K562 (cell line): ENCODE measurements around the gene DTNBP1. TPM values are rescaled to one million over a fixed set of nuclear protein-coding genes. Genes with fewer than 3 reads are reported as not detected.

Source experiments
- BACH1 ChIP-seq: fragments of 200-800 bp; sonication (Bioruptor generic); IDR thresholded peaks from 2 replicates; pipeline ENCODE4 v1.6.1; 2016; ENCODE audit warnings: missing genetic modification characterization, missing compliant biosample characterization
- EHMT2 ChIP-seq: fragments of 450-650 bp; IDR thresholded peaks from 2 replicates; pipeline ENCODE4 v1.6.1; 2018; ENCODE audit warnings: antibody characterized with exemption
- ESRRB ChIP-seq: fragments of 250-450 bp; sonication (Bioruptor Pico); IDR thresholded peaks from 2 replicates; pipeline ENCODE4 v1.5.0; 2020; ENCODE audit warnings: mild to moderate bottlenecking, moderate library complexity, borderline replicate concordance
- EZH2 ChIP-seq: IDR thresholded peaks from 2 replicates; pipeline ENCODE4 v1.6.1; 2012; ENCODE audit warnings: low read depth, mild to moderate bottlenecking, inconsistent platforms, low read length, borderline replicate concordance
- FOXK1 ChIP-seq: sonication (generic); formaldehyde crosslinking; IDR thresholded peaks from 2 replicates; pipeline ENCODE4 v1.8.0; 2022; ENCODE audit warnings: missing genetic modification reagents, mild to moderate bottlenecking, borderline replicate concordance
- L3MBTL2 ChIP-seq: fragments of 450-650 bp; IDR thresholded peaks from 2 replicates; pipeline ENCODE4 v1.6.1; 2016; ENCODE audit warnings: mild to moderate bottlenecking, moderate library complexity
- PHB ChIP-seq: fragments of 250-450 bp; sonication (Bioruptor Pico); IDR thresholded peaks from 2 replicates; pipeline ENCODE4 v1.5.0; 2021
- PML ChIP-seq: IDR thresholded peaks from 2 replicates; pipeline ENCODE4 v1.6.1; 2012; ENCODE audit warnings: low read length, inconsistent platforms
- RFX1 ChIP-seq: fragments of 450-650 bp; IDR thresholded peaks from 2 replicates; pipeline ENCODE4 v1.6.1; 2016; ENCODE audit warnings: mild to moderate bottlenecking, moderate library complexity
- RHOXF2B ChIP-seq: fragments of 250-450 bp; sonication (Bioruptor Pico); conservative IDR thresholded peaks from 2 replicates; pipeline ENCODE4 v1.5.1; 2021
- SAFB2 ChIP-seq: fragments of 200-400 bp; formaldehyde crosslinking; IDR thresholded peaks from 2 replicates; pipeline ENCODE4 v1.6.1; 2018; ENCODE audit warnings: borderline replicate concordance, low read length, low read depth, moderate library complexity; ENCODE audit not compliant: severe bottlenecking
- SIN3B ChIP-seq: fragments of 450-650 bp; IDR thresholded peaks from 2 replicates; pipeline ENCODE4 v1.6.1; 2017; ENCODE audit warnings: low read depth, mild to moderate bottlenecking, moderate library complexity
- SNRNP70 ChIP-seq: fragments of 200-400 bp; formaldehyde crosslinking; optimal IDR thresholded peaks from 2 replicates; pipeline ENCODE3; 2017; ENCODE audit warnings: low read depth, low read length
- TAF9B ChIP-seq: fragments of 450-650 bp; IDR thresholded peaks from 2 replicates; pipeline ENCODE4 v1.6.1; 2018; ENCODE audit warnings: mild to moderate bottlenecking; ENCODE audit not compliant: partially characterized antibody
- TEAD2 ChIP-seq: fragments of 450-650 bp; IDR thresholded peaks from 2 replicates; pipeline ENCODE4 v1.6.1; 2016; ENCODE audit warnings: missing genetic modification characterization, control low read depth, missing compliant biosample characterization
- ZFPM2 ChIP-seq: fragments of 250-450 bp; sonication (Bioruptor Pico); IDR thresholded peaks from 2 replicates; pipeline ENCODE4 v1.5.1; 2022; ENCODE audit warnings: mild to moderate bottlenecking
- ZKSCAN8 ChIP-seq: fragments of 200-800 bp; sonication (Bioruptor generic); IDR thresholded peaks from 2 replicates; pipeline ENCODE4 v1.6.1; 2016; ENCODE audit warnings: missing genetic modification characterization, missing compliant biosample characterization
- ZNF282 ChIP-seq: sonication (generic); formaldehyde crosslinking; IDR thresholded peaks from 2 replicates; pipeline ENCODE4 v1.8.1; 2023; ENCODE audit warnings: missing genetic modification reagents
- ZNF444 ChIP-seq: fragments of 250-450 bp; sonication (Bioruptor Pico); IDR thresholded peaks from 2 replicates; pipeline ENCODE4 v1.4.0; 2020; ENCODE audit warnings: mild to moderate bottlenecking, moderate library complexity
- ZNF766 ChIP-seq: fragments of 200-800 bp; sonication (Bioruptor generic); conservative IDR thresholded peaks from 2 replicates; pipeline ENCODE4 v1.6.1; 2016; ENCODE audit warnings: missing genetic modification characterization, missing compliant biosample characterization
- polyA plus RNA-seq, 8 experiments: library from polyadenylated mRNA; depleted of rRNA in 4 of 8; stranded (reverse) in 5 of 8; unstranded in 3 of 8; fragments of >200 nt; fragmentation: Nextera tagmentation in 2 of 8; fragmentation: Illumina TruSeq in 1 of 8; extraction: Ambion mirVana in 2 of 8; extraction: Trizol in 1 of 8; gene quantifications; 2 replicates each; pipeline versions ENCODE4 v1.2.1 to v1.2.3, GENCODE V29; 2011 to 2014; ENCODE audit warnings: inconsistent platforms in 1 of 8, missing spikeins in 1 of 8
- total RNA-seq, 7 experiments: library from RNA; depleted of rRNA in 6 of 7; stranded (reverse); fragments of >200 nt in 6 of 7; fragmentation: Illumina TruSeq in 2 of 7; extraction: Trizol in 2 of 7; gene quantifications; 2 replicates each; pipeline versions ENCODE4 v1.2.1 to v1.2.3, GENCODE V29; 2011 to 2021; ENCODE audit warnings: low replicate concordance in 1 of 7
- TF ChIP-seq, protein P1 (sequence below): IDR thresholded peaks from 2 replicates; pipeline ENCODE4 v1.6.1; 2011; ENCODE audit not compliant: insufficient read length; ENCODE audit errors: extremely low read depth
- TF ChIP-seq, protein P2 (sequence below): sonication (generic); formaldehyde crosslinking; IDR thresholded peaks from 2 replicates; pipeline ENCODE4 v1.8.0; 2022; ENCODE audit warnings: missing genetic modification reagents, mild to moderate bottlenecking, borderline replicate concordance
- TF ChIP-seq, protein P3 (sequence below): sonication (generic); formaldehyde crosslinking; IDR thresholded peaks from 2 replicates; pipeline ENCODE4 v1.8.0; 2023; ENCODE audit warnings: mild to moderate bottlenecking, missing genetic modification reagents

Gene DTNBP1
- total and polyA plus RNA-seq, 9 of the 15 experiments (the other 6 are each of a cell fraction or from before 2014, with no cell fraction given) = 16.7 to 54.5 (median 21.4) TPM

DNA sequence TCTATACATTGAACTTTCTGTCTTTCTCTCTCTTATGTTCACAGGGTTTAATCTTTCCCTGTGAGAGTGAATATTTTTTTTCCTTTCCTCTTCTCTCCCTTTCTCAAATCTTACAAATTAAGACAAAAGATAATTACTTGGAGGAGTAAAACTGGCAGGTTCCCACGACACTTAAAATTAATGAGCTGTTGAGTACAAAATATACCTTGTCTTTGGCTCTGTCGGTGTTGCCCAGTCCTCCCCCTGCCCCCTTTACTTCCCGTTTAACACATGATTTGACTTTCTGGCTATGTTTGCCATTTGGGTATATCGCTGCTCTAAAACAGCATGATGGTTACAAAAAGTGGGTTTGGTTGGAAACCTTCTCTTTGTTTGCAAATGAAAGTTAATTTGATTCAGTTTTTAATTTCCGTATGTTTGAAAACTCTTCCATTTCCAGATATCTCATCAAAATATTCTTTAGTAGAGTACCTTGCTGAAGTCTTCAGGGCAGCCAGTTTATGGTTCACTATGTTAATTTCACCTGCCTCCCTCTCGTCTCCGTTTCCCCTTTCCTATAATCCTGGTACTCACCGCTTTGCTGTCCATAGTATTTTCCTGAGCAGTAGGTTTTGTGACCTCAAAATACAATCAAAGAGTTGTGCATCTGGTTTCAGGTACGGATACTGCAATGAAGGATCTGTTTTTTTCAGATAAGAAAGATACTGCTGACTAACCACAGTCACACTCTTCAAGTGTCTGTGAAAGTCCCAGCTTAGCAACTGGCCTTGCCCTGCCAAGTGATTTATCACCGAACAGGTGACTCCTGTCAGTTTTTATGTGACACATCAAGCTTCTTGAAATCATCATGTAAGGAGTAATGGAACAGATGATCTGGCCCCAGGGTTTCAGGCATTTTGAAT lies 181.2 kb downstream of the DTNBP1 start (continued):
- TF ChIP-seq ZNF282 = no peak
- peak; percentile 89 for TF ChIP-seq PML
- no peak for TF ChIP-seq RHOXF2B
- TF ChIP-seq EZH2 = no peak
- peak; percentile 31; the same call in 1 of the 2 replicates for TF ChIP-seq L3MBTL2
- TF ChIP-seq BACH1 (tag) = peak; percentile 92
- TF ChIP-seq RFX1 = peak; percentile 69
- no peak for TF ChIP-seq ESRRB (CRISPR knock-in tag)
- no peak for TF ChIP-seq ZNF444
- no peak for TF ChIP-seq ZKSCAN8
- TF ChIP-seq FOXK1 (CRISPR knock-in tag) = no peak
- peak; percentile 86 for TF ChIP-seq ZNF766 (CRISPR knock-in tag)
- TF ChIP-seq SIN3B = no peak
- TF ChIP-seq, protein P1, sequence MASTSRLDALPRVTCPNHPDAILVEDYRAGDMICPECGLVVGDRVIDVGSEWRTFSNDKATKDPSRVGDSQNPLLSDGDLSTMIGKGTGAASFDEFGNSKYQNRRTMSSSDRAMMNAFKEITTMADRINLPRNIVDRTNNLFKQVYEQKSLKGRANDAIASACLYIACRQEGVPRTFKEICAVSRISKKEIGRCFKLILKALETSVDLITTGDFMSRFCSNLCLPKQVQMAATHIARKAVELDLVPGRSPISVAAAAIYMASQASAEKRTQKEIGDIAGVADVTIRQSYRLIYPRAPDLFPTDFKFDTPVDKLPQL = no peak
- TF ChIP-seq SNRNP70 = no peak
- no peak for TF ChIP-seq EHMT2
- TF ChIP-seq PHB = no peak
- no peak for TF ChIP-seq ZFPM2 (CRISPR knock-in tag)
- no peak for TF ChIP-seq TEAD2 (tag)
- peak; percentile 75 for TF ChIP-seq TAF9B
- TF ChIP-seq, protein P2, sequence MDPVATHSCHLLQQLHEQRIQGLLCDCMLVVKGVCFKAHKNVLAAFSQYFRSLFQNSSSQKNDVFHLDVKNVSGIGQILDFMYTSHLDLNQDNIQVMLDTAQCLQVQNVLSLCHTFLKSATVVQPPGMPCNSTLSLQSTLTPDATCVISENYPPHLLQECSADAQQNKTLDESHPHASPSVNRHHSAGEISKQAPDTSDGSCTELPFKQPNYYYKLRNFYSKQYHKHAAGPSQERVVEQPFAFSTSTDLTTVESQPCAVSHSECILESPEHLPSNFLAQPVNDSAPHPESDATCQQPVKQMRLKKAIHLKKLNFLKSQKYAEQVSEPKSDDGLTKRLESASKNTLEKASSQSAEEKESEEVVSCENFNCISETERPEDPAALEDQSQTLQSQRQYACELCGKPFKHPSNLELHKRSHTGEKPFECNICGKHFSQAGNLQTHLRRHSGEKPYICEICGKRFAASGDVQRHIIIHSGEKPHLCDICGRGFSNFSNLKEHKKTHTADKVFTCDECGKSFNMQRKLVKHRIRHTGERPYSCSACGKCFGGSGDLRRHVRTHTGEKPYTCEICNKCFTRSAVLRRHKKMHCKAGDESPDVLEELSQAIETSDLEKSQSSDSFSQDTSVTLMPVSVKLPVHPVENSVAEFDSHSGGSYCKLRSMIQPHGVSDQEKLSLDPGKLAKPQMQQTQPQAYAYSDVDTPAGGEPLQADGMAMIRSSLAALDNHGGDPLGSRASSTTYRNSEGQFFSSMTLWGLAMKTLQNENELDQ = no peak
- TF ChIP-seq, protein P3, sequence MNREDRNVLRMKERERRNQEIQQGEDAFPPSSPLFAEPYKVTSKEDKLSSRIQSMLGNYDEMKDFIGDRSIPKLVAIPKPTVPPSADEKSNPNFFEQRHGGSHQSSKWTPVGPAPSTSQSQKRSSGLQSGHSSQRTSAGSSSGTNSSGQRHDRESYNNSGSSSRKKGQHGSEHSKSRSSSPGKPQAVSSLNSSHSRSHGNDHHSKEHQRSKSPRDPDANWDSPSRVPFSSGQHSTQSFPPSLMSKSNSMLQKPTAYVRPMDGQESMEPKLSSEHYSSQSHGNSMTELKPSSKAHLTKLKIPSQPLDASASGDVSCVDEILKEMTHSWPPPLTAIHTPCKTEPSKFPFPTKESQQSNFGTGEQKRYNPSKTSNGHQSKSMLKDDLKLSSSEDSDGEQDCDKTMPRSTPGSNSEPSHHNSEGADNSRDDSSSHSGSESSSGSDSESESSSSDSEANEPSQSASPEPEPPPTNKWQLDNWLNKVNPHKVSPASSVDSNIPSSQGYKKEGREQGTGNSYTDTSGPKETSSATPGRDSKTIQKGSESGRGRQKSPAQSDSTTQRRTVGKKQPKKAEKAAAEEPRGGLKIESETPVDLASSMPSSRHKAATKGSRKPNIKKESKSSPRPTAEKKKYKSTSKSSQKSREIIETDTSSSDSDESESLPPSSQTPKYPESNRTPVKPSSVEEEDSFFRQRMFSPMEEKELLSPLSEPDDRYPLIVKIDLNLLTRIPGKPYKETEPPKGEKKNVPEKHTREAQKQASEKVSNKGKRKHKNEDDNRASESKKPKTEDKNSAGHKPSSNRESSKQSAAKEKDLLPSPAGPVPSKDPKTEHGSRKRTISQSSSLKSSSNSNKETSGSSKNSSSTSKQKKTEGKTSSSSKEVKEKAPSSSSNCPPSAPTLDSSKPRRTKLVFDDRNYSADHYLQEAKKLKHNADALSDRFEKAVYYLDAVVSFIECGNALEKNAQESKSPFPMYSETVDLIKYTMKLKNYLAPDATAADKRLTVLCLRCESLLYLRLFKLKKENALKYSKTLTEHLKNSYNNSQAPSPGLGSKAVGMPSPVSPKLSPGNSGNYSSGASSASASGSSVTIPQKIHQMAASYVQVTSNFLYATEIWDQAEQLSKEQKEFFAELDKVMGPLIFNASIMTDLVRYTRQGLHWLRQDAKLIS (CRISPR knock-in tag) = no peak
- TF ChIP-seq SAFB2 = no peak
